HG02571 (cell line): ENCODE results near the gene AK4.
A peak's percentile ranks its signal among the peaks of the same experiment; 100 is the strongest.
"Not testable (repeated sequence)": the region's sequence is repeated elsewhere in the genome, so short reads cannot be mapped to it uniquely, and the experiment has no call there.

Source experiments
- ATAC-seq: cut with Tn5 transposase; IDR thresholded peaks from one replicate; pipeline ENCODE4 v1.9.1; 2021; ENCODE audit warnings: mild to moderate bottlenecking, moderate library complexity; ENCODE audit not compliant: unreplicated experiment

The AK4 gene

DNA sequence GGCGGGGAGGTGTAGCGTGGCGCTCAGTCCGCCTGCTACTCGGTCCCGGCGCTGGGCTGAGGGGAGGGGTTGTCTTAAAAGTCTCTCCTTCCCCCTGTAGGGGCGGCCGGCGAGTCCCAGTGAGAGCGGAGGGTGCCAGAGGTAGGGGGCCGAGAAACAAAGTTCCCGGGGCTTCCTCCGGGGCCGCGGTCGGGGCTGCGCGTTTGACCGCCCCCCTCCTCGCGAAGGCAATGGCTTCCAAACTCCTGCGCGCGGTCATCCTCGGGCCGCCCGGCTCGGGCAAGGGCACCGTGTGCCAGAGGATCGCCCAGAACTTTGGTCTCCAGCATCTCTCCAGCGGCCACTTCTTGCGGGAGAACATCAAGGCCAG lies at the start of gene AK4:
TSS of gene AK4 (plus strand) at position 26 of the 370 bp plus-strand sequence. CDS start at position 231, 205 bp downstream.
- peak; percentile 14 for ATAC-seq

- no peak for ATAC-seq
These were observed 44.2 kb upstream of the AK4 start for GRCh38 chr1:65103807-65104206.

GRCh38 chr1:65104854-65105534 lies 43.0 kb upstream of the AK4 start:
- no peak for ATAC-seq

DNA sequence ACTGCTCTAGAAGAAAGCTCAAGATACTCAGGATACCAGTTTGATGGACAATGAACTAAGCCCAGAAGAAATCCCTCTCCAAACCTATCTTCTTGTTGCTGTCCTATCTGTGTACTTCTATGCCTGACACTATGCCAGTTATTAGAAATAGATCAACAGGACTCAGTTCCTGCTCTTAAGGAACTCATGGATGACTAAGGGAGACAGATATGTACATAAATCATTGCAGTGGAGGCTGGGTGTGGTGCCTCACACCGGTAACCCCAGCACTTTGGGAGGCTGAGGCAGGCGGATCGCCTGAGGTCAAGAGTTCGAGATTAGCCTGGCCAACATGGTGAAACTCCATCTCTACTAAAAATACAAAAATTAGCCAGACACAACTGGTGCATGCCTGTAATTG lies 42.4 kb upstream of the AK4 start:
- ATAC-seq = no peak

DNA sequence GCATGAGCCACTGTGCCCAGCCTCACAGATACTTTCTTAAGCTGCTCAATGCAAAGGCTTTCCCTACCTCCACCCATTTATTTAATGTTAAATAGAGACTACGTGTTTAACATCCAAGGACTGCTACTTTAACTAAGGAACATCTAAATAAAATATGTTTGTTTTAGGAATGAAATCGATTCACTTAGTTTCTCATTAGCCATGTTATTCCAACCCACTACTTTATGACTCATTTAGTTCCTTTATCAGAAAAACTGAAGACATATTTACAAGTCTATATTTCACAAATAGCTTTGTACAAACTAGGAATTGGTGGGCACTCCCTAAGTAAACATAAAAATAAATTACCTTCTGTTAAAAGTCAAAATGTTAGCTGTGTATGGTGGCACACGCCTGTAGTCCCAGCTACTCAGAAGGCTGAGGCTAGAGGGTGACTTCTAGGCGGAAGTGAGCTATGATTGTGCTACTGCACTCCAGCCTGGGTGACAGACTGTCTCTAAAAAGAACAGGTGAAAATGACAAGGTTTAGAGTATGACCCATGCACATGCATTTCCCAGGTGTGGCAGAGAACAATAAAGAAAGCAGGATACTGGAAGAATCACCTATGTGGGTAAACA lies 39.9 kb upstream of the AK4 start:
- no peak for ATAC-seq

DNA sequence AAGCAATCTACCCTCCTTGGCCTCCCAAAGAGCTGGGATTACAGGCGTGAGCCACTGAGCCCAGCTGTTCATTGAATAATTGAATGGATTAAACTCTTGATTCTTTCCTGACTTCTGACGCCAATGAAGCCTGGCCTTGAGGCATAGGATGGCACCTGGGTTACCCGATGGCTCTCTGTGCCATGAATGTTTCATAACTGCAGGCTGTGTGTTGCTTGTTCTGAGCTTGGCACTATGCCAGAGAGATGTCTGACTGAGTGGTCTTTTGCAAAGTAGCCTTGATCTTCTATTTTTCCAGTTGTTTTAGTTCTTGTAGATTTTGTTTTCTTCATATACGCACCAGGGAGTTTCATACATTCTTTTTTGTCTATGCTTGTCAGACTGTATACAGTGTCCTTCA lies 38.5 kb upstream of the AK4 start:
- ATAC-seq = no peak

- no peak for ATAC-seq
These were observed 35.2 kb upstream of the AK4 start for GRCh38 chr1:65112811-65113210.

- ATAC-seq = no peak
These were observed 34.7 kb upstream of the AK4 start for GRCh38 chr1:65113298-65113697.

DNA sequence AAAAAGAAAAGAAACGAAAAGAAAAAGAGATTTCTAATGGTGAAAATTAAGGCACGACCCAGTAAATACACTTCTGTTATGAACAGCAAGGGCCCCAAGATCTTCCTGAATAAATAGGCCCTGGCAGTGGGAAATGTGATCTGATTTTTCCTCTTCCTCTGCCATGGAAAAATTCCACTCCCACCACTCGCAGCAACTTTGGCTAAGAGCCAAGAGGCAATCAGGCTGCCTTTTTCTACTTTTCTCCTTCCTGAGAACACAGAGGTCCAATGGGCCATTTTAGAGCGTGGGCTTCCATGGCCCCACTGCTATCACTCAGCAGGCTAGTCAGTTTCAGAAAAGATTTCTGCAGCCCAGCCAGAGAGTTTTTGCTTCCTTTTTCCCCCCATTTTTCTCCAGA lies 33.7 kb upstream of the AK4 start:
- ATAC-seq = no peak

GRCh38 chr1:65119951-65120350 lies 28.1 kb upstream of the AK4 start:
- no peak for ATAC-seq

GRCh38 chr1:65129104-65129503 lies 18.9 kb upstream of the AK4 start:
- not testable (repeated sequence) for ATAC-seq

GRCh38 chr1:65138524-65138923 lies 9.5 kb upstream of the AK4 start:
- ATAC-seq = no peak

- ATAC-seq = not testable (repeated sequence)
These were observed 8.2 kb upstream of the AK4 start for GRCh38 chr1:65139793-65140192.

DNA sequence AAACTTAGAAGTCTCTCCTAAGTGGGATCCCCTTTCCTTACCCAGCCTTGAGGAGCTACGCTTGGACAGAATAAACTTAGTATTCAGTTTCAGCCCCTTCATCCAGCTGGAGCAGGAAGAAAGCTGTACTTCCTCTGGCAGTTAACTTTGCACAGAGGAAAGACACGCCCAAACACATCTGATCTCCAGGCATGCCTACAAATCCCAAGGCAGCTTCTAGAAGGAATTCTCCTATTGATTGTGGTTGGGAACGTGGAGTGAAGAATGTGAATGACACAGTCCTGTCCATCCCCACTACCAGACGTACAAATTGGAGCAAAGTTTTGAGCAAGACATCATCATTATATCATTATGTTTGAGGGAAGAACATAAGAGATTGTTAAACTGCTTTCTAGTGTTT lies 6.6 kb upstream of the AK4 start:
- ATAC-seq = no peak

DNA sequence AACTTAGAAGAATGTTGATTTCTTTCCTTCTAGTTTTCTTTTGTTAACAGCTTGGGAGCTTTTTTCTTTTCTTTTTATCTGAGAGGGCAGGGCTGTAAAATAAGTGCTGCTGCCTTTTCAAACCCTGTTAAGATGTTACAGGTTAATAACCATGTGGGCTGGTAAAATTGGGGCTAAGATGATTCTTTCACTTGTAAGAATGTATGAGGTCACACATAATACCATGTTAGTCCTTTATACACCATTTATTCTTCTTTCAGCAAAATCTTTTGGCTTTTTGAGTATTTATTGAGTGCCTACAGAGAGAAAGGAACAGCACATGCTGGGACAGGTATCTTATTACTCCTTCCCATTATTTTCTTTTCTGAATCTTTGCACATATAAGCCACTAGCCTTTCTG lies 6.1 kb upstream of the AK4 start:
- no peak for ATAC-seq

- ATAC-seq = not testable (repeated sequence)
These were observed 4.8 kb upstream of the AK4 start for GRCh38 chr1:65143112-65143658.

GRCh38 chr1:65146908-65147423 lies 1.0 kb upstream of the AK4 start:
- ATAC-seq = no peak

- peak; percentile 61 for ATAC-seq
These were observed 402 bp upstream of the AK4 start for GRCh38 chr1:65147424-65148177.

DNA sequence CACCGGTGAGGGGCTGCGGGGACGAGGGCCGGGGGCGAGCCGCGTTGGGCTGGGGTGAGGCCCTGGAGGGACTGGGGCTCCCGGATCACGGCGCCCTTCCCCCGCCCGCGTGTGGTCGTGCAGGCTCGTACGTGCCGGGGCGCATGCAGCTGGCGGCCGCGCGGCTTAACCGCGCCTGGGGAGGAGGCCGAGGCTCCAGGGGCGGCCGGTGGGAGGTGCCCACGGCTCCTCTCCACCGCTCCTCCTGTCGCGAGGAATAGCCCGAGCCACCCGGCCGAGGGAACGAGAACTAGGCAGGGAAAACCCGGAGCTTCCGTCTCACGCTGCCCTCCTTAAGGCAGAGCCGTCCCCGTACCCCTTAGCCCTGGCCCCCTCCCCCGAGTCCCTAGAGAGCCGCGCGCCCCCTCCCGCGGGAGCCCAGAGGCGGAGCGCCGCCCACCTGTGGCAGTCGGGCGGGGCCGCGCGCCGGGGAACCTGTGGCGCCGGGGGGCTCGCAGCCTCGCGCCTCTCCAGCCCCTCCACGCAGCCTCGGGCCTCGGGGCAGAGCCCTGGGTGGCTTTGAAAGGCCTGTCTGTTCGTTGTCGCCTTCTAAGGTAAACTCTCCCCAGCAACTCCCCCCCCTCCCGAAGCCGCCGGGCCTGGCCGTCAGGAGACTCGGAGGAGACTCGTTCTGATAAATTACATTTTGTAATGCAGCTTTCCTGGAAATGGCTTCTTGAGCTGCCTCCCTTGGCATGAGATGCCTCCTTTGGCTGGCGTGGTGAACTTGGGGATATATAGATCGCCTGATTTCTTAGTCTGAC lies 746 bp downstream of the AK4 start:
- ATAC-seq = peak; percentile 61

- no peak for ATAC-seq
These were observed 1.5 kb downstream of the AK4 start for GRCh38 chr1:65149351-65150107.
